Measurements from ENCODE around the gene CHD2.

Gene CHD2

GRCh38 chr15:92963794-92964193, 63.7 kb downstream of the CHD2 start:
- DNase-seq, result no peak

- DNase-seq, result no peak
Observed at GRCh38 chr15:92968926-92969651, 69.0 kb downstream of the CHD2 start.

DNA sequence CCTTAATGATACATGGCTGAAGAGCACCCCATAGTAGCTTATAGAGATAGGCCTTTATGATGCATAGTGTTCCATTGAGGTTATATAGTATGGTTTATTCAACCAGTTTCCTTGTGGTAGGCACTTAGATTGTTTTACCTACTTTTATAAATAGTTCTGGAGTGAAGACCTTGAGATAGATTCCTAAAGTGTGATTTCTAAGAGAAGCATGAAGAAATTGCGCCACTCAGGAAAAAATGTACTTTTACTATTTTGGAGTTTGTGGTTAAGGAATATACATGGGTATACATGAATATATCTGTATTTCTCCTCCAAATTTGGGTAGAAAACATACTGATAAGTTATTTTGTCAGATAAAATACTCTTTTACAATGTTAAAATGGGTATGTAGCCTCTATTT, 70.5 kb downstream of the CHD2 start:
- no peak for DNase-seq

GRCh38 chr15:92971081-92971480, 71.0 kb downstream of the CHD2 start:
- no peak for DNase-seq

- no peak for DNase-seq
Observed at GRCh38 chr15:92971713-92972112, 71.6 kb downstream of the CHD2 start.

DNA sequence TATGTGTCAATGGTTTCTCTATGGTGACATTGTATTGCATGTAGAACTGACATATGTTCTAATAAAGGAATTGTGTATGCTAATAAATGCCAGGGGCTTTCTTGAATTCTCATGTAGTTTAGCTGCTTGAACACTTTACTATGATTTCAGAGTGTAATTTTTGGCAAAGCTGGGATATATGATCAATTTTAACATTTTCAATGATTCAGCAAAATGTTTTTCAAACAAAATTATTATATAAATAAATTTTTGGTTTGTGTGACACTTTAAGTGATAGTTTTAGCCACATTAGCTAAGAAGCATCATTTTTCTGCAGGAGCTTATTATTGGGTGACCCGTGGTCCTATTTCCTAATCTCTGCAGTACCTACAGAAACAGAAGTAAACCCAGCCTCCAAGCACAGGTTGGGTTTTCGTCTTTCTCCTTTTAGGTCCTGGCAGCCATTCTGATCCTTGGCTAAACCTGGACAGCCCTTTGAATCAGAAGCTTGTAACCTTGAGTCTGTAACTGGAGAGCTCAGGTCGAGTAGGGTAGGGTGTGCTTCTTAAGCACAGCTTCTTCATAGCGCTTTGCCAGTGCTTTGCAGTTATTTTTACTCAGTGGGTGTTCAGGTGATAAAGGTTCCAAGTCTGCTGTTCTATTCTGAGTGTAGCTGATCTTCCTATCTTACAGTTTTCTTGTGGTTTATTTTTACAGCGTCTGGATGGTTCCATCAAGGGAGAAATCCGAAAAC, 74.2 kb downstream of the CHD2 start:
- DNase-seq, result no peak

- no peak for DNase-seq
Observed at GRCh38 chr15:92979011-92979701, 79.0 kb downstream of the CHD2 start.

DNA sequence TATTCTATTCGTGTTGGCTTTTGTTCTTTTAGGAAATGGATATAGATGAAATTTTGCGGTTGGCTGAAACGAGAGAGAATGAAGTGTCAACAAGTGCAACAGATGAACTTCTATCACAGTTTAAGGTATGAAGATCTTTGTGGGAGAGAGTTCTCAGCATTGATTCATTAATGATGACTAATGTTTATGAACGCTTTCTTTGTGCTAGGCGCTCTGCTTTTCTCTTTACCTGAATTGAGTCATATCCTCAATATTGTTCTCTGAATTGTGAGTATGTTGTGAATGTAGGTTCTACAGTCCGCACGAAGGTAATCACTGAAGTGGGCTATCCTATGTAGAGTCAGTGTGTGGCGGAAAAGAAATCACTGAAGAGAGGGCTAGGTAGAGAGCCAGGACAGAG, 81.2 kb downstream of the CHD2 start:
- no peak for DNase-seq

GRCh38 chr15:92984161-92984560, 84.0 kb downstream of the CHD2 start:
- no peak for DNase-seq

GRCh38 chr15:92989470-92989869, 89.3 kb downstream of the CHD2 start:
- DNase-seq, result no peak

- no peak for DNase-seq
Observed at GRCh38 chr15:92990031-92990430, 89.9 kb downstream of the CHD2 start.

DNA sequence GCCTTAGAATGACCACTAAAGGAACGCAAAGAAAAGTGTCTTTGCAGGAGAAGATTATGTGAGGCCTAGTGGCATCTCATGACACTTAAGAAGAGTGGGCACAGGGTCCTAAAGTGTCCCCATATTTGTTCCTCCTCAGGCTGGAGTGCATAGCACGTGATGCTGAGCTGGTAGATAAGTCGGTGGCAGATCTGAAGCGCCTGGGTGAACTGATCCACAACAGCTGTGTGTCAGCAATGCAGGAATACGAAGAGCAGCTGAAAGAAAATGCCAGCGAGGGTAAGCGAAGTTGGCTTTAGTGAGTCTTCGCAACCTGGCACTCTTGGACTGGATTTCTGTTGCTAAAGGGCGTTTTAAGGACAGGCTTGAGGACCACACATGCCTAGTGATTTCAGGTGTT, 92.6 kb downstream of the CHD2 start:
- DNase-seq, result no peak

- DNase-seq, result no peak
Observed at GRCh38 chr15:92997821-92998220, 97.7 kb downstream of the CHD2 start.

DNA sequence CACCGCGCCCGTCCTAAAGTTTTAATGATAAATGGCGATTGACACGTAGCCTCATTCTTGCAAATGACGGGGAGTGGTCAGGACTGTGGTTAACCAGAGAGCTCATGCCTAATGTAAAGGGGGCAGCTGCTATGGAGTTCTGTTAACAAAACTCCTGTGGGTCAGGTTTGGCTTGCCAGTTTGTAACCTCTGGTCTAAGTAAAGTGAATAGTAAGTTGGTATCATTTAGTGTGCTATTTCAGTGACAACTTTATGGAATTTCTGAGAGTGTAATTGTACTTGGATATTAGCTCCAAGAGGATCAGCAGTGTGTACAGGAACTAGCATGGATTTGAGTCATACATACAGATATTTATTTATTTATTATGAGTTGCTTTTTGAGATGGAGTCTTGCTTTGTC, 101.0 kb downstream of the CHD2 start:
- DNase-seq, result no peak

DNA sequence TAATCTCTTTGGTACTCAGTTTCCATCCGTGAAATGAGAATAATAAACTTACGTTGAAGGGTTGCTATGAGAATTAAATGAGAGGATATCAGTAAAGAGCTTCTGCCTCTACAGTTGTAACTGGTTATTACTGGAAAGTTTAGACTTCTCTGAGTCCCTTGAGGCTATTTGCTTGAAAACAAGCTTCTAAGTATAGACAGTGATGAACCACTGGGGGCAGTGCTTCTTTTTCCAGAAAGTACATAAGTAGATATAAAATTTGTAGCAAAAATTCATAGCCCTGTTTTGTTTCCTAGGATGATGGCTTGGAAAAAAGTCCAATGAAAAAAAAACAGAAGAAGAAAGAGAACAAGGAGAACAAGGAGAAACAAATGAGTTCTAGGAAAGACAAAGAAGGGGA, 101.8 kb downstream of the CHD2 start:
- no peak for DNase-seq

DNA sequence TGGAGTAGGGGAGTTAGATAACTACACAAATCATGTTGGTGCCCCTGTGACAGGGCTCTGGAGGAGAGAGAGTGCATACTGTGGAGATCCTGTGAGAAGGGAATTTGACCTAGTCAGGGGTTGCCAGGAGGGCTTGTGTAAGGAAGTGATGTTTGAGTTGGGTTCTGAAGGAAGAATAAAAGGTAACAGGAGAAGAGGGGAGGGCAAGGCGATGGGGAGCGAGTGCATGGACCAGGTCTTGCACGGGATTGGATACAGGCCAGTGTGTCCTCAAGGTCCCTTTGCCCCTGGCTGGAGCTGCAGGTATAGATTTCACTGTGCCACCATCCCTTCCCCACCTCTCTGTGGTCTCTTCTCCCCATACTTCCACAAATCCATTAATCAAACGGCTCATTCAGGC, 105.0 kb downstream of the CHD2 start:
- no peak for DNase-seq

- no peak for DNase-seq
Observed at GRCh38 chr15:93007994-93008393, 107.9 kb downstream of the CHD2 start.

- DNase-seq, result no peak
Observed at GRCh38 chr15:93012786-93013185, 112.7 kb downstream of the CHD2 start.

GRCh38 chr15:93017526-93017925, 117.4 kb downstream of the CHD2 start:
- no peak for DNase-seq

- DNase-seq, result no peak
Observed at GRCh38 chr15:93018574-93018973, 118.5 kb downstream of the CHD2 start.

DNA sequence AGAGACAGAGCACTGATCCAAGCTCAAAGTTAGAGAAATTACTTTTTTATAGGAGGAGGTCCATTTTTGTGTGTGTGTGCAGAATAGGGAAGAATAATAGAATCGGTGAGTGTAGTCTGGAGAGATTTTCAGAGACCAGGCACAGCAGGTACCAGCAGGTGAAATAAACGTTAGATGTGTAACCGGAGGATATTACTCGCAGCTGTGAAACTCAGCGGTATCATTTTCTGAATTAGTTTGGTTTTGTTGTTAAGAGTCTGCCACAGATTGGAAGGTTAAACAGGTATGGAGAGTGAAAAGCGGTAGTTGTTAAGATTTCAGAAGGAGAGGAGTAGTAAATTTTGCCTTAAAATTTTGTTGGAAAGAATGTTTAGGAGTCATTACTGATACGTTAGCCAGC, 119.0 kb downstream of the CHD2 start:
- no peak for DNase-seq

- DNase-seq, result no peak
Observed at GRCh38 chr15:93019971-93020370, 119.8 kb downstream of the CHD2 start.

DNA sequence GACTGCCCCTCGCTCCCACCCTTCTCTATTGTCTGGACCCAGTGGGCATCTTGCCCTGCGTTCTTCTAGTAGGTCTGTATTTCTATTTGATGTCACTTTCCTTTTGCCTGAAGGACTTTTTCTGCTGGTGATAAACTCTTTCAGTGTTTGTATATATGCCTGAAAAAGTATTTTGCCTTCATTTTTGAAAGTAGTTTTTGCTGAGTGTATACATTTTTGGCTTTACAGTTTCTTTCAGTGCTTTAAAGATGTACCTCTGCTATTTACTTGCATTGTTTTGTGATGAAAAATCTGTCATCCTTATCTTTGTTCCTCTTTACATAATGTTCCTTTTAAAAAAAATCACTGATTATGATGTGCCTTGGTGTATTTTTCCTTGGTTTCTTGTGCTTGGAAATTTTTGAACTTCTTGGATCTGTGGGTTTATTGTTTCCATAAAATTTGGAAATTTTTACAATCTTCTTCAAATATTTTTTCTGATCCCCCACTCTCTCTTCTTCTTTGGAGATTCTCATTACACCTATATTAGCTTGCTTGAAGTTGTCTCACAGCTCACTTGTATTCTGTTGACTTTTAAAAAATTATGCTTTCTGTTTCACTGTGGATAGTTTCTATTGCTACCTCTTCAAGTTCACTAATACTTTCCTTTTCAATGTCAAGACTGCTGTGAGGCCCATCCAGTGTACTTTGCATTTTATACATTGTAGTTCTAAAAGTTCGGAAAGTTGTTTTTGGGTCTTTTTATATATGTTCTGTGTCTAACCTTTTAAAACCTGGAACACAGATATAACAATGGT, 121.0 kb downstream of the CHD2 start:
- DNase-seq, result no peak
